B cell (primary cell): ENCODE results near the gene AFAP1L1.

Experiments
- CTCF ChIP-seq: fragments of 200-600 bp; IDR thresholded peaks from one replicate; pipeline ENCODE4 v1.8.0; 2022; ENCODE audit warnings: antibody characterized with exemption, mild to moderate bottlenecking
- EZH2 ChIP-seq: IDR thresholded peaks from 2 replicates; pipeline ENCODE4 v1.6.1; 2012; ENCODE audit warnings: borderline replicate concordance, low read depth, mild to moderate bottlenecking, moderate library complexity, low read length; ENCODE audit not compliant: insufficient read depth, poor library complexity, severe bottlenecking

- TF ChIP-seq CTCF = no peak
- no peak for TF ChIP-seq EZH2
Measured at GRCh38 chr5:149289301-149289700, 17.6 kb downstream of the AFAP1L1 start.
